HUDEP-2 (cell line): ENCODE measurements around the gene SPATA9.
A peak's percentile ranks its signal among the peaks of the same experiment; 100 is the strongest.
"Not testable (repeated sequence)": the region's sequence is repeated elsewhere in the genome, so short reads cannot be mapped to it uniquely, and the experiment has no call there.

Experiments
- DNase-seq, 76 experiments: peaks; one replicate each; lab custom pipeline; 2025; ENCODE audit not compliant: unreplicated experiment in 76 of 76; lab: John Stamatoyannopoulos, UW

The SPATA9 gene

GRCh38 chr5:95718203-95718602 lies 35.4 kb upstream of the SPATA9 start:
- peak in 28 of 76 experiments; percentile 6 to 79 (median 42) for DNase-seq

DNA sequence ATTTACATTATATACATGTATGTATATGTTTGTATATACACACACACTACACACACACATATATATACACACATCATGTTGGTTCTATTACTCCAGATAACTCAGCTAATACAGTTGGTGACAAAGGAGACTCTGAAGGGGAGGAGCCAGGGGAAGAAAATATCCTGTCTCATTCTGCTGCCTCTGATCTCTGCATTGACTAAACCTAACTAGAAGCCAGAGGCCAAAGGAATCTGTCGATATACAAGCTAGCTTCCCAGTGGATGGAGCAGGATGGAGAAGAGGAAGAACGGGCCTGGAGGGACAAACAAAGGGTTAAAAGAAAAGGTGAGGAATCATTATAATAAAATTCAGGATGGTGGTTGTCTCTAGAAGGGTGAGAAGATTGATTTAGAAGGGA lies 34.6 kb upstream of the SPATA9 start:
- DNase-seq, result no peak

DNA sequence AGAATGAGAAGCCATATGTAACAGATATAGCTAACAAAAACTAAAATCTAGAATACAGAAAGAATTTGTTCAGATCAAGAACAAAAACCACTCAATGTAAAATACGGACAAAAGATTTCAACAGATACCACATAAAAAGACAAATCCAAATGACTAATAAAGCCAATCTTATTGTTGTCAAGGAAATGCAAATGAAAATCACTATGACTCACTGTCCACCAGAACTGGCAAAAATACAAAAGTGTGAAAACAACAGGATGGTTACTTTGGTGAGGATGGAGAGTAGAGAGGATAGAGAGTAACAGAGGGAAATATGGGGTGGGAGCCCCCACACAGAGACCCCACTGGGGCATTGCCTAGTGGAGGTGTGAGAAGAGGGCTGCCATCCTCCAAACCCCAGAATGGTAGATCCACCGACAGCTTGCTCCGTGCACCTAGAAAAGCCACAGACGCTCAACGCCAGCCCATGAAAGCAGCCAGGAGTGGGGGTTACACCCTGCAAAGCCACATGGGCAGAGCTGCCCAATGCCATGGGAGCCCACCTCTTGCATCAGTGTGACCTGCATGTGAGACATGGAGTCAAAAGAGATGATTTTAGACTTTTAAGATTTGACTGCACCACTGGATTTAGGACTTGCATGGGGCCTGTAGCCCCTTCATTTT lies 33.1 kb upstream of the SPATA9 start:
- no peak for DNase-seq

DNA sequence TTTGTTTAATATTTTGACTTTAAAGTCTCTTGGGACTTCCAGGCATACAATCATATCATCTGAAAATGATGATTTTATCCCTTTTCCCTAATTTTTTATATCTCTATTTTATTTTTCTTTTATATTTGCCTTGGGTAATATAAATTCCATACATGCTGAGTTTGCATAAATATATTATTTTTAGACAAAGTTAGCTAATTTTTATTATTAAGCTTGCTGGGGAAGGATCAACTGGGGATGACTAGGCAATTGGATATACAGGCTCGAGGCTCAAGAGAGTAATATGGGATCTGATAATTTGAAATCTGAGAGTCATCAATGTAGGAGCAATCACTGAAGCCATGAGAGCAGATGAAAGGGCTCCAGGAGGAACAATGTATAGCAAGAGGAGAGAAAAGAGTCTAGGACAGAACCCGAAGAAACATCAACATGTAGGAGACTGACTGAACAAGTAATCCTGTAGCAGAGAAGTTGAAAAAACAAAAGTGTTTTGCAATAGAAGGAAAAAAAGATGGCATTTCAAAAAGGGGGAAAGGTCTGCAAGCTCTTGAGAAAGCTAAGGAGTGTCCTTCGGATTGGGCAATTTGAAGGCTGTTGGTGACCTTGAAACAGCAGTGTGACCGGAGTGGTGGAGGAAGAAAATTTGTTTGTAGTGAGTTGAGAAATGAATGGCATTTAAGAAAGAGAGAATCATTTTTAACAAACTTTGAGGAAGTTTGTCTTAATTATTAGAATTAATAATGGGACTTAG lies 31.3 kb upstream of the SPATA9 start:
- DNase-seq, result no peak

DNA sequence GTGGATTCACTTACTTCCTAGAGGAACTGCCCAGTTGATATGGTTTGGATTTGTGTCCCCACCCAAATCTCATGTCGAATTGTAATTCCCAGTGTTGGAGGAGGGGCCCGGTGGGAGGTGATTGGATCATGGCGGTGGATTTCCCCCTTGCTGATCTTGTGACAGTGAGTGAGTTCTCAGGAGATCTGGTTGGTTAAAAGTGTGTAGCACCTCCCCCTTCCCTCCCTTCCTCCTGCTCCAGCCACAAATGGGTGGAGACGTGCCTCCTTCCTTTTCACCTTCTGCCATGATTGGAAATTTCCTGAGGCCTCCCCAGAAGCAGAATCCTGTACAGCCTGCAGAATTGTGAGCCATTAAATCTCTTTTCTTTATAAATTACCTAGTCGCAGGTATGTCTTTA lies 30.5 kb upstream of the SPATA9 start:
- DNase-seq, result not testable (repeated sequence)

GRCh38 chr5:95712347-95712958 lies 29.7 kb upstream of the SPATA9 start:
- DNase-seq, result peak in 74 of 76 experiments; percentile 17 to 96 (median 88)

GRCh38 chr5:95711501-95712346 lies 28.9 kb upstream of the SPATA9 start:
- DNase-seq, result no peak

- DNase-seq, result not testable (repeated sequence)
These were observed 28.1 kb upstream of the SPATA9 start for GRCh38 chr5:95710651-95711500.

DNA sequence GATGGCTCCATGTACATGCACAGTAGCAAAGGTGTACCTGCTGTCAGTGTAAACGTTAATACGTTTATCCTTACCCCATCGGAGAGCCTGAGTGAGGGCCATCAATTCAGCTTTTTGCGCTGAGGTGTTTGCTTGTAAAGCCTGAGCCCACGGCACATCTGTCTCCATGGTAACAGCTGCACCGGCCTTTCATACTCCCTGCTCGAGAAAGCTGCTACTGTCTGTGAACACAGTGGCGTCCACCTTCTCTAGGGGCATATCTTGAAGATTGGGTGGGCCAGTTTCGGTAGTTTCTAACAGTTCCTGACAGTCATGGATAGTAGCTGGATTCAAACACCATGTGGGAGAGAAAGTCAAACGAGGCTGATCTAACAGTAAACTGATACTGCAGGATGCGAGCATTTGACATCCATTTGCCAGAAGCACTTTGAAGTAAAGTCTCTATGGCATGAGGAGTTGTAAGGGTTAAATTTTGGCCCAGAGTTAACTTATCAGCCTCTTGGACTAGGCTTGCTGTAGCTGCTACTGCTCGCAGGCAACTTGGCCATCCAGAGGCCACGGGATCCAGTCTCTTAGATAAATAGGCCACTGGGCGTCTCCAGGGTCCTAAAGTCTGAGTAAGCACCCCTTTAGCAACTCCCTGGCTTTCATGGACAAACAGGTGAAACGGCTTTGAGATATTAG lies 27.3 kb upstream of the SPATA9 start:
- peak in 68 of 76 experiments; percentile 1 to 75 (median 44) for DNase-seq

GRCh38 chr5:95708876-95709275 lies 26.1 kb upstream of the SPATA9 start:
- no peak for DNase-seq

DNA sequence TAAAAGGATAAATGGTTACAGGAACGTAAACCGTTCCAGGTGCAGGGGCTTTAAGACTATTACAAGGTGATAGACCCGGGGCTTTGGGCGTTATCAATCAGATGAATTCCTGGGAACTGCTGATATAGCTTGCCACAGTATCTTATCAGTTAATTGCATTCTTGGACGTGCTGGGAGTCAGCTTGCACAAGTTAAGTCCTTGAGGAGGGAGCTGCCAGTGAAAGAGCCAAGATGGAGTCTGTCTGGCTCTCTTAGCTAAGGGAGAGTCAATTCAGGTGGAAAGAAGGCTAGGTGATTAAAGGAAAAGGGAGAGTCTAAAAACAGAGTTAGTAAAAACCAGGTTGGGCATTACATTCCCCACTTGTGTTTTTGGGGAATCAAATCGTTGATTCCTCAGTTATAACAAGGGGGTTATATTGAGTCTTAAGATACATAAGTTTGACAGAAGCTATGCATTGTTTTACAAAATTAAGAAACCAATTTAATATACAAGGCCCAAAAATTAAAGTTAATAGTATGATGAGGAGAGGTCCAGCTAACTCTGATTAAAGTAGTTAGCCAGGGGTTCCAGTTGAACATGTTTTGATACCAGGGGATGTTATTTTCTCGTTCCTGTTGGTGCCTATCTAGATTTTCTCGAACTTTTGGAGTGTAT lies 24.9 kb upstream of the SPATA9 start:
- not testable (repeated sequence) for DNase-seq

DNA sequence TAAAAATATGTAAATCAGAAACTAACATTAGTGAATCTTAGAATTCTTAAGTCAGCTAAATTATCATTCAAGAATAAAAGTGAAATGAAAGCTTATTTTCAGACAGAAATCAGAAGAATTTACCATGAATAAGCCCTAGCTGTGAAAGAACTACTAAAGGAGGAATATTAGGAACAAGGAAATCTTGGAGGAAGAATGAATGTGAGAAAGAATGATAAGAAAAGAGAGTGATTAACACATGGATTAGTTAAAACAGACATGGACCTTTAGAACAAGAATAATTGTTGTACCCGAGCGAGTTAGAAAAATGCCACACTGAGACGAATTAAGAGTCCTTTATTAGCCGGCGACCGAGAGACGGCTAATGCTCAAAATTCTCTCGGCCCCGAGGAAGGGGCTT lies 24.3 kb upstream of the SPATA9 start:
- DNase-seq, result no peak

GRCh38 chr5:95706196-95706595 lies 23.4 kb upstream of the SPATA9 start:
- DNase-seq, result not testable (repeated sequence)

DNA sequence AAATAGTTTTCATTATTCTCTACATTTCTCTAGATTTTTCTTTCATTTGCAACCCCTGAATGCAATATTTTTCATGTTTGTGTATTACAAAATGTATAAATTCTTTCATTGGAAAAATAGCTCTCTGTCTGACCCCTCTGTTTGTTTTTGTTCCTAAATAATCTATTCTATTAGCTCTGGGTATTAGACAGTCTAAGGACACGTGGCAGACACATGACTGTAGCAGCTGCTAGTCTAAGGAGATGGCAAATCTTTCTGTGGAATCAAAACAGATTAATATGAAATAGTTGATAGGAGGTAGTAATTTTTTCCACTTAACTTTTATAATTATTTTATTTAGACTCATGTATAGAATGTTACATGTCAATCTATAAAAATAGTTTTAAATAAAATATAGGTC lies 21.4 kb upstream of the SPATA9 start:
- DNase-seq, result no peak

DNA sequence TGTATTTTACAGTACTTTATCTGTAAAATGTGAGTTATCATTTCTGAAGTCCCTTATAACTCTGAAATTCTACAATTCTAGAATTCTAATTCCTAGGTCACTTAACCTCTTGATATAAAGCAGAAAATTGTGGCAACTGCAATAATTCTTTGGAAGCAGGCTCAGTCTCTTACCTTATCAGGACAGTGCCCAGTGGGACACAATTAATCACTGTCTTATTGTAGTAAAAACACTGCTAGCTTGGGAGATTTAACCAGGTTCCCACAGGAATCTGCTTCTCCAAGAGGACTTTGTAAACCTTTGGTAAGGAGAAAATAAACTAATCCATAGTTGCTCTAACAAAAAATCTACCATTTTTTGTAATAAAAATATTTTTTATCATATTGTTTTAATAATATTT lies 18.3 kb upstream of the SPATA9 start:
- DNase-seq, result no peak

DNA sequence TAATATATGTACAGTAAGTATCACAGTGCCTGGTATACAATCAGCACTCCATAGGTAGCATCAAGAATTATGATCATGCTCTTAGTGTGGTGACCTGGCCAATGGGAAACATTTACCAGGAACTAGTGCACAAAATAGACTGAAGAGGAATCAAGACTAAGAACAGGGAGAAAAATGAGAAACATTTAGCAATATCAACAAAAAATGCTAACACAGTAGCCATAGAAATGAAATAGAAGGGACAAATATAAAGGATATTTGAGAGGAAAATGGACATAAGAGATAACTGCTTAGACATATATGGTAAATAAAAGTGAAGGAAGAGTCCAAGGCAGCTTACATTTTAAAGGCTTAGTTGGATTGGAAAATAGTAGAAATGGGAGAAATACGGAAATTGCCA lies 16.5 kb upstream of the SPATA9 start:
- no peak for DNase-seq

DNA sequence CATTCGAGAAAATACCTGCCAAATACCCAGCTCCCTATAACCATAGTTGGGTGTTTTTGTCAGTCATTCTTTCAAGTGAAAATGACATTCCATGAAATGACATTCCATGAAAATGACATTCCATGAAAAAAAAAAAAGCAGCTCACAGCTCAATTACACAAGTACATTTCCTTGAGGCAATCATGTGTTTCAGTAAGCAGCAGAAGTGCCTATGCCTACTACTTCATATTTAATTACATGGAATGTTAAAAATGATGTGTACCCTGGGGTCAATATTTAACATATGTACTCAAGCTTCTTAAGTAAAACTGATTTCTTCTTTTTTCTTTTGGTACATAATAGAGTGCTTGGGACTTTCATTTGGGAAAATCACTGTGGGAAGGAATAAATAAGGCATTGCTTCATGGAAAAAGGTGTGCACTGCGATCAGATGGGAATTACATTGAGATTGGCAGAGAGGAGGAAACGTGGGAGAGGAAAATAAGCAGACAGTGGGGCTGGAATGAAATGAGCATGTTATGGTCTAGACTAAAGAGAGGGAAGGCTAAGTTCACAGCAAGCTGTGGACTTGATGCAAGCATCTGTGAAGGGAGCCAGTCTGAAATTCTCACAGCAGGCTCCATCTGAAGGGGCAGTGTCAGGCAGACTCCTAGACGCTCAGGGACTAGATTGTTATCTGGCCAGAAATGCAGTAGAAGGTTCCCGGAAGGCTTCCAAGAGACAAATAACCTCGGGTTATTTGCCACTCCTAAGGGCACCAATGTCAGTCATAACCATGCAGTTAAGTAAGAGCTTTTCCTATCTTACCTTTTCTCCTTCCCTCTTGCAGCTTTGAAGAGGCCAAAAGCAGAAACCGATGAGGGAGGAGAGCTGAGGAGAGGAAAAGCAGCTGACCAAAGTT lies 15.2 kb upstream of the SPATA9 start:
- no peak for DNase-seq

GRCh38 chr5:95690333-95690732 lies 7.5 kb upstream of the SPATA9 start:
- DNase-seq, result no peak
